ENCODE results near the gene FBL.

GRCh38 chr19:39874404-39874803 lies 28.2 kb upstream of the FBL start:
- TF ChIP-seq EZH2phosphoT487 (conservative IDR thresholded peaks at IDR 0.05; ENCODE audit: low read length) (no peak), CTCF (IDR thresholded peaks at IDR 0.05; ENCODE audit: insufficient read depth, low read length, poor library complexity, severe bottlenecking) (no peak)

All from SU-DHL-6 (cell line).